ENCODE measurements around the gene SLCO1A2.

DNA sequence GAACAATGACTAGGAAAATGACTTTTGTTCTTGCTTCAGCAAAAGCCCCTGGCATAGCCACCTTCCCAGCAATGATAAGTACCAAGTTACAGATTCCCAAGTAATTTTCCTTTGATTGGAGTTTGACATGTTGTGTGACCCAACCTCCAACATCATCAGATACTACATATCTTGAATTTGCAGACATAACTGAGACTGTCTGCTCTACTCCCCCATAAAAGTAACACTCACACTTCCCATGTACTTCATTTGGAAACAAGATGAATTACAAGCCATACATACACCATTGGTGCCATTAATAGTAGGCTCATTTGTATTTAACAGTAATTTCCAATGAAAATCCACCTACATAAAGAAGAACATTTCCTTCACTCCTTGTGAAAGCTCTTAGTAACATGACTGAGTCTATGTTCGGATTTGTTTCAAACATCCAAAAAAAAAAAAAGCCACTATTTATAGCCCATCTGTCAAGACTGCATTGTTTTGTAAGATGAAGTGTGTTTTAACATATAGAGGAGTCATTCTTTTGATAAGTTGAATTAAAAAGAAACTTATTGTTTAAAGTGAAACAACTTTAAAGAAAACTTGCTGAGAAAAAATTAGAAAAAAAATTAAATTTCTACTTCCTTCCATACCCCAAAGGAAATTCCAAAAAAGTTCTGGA lies 12.0 kb upstream of the SLCO1A2 start:
- no peak for TF ChIP-seq CHD2 (IDR thresholded peaks at IDR 0.05; ENCODE audit: low read length)
- TF ChIP-seq EP300 (IDR thresholded peaks at IDR 0.05; ENCODE audit: borderline replicate concordance in 1 of 2, low read depth in 2 of 2, low read length in 2 of 2), result no peak
- TF ChIP-seq ZNF274 (IDR thresholded peaks at IDR 0.05; ENCODE audit: borderline replicate concordance, extremely low read depth, low read length), result no peak
- TF ChIP-seq POLR2A (IDR thresholded peaks at IDR 0.05; ENCODE audit: control extremely low read depth in 1 of 2, low read depth in 2 of 2, low read length in 2 of 2), result no peak
- TF ChIP-seq, protein P1, sequence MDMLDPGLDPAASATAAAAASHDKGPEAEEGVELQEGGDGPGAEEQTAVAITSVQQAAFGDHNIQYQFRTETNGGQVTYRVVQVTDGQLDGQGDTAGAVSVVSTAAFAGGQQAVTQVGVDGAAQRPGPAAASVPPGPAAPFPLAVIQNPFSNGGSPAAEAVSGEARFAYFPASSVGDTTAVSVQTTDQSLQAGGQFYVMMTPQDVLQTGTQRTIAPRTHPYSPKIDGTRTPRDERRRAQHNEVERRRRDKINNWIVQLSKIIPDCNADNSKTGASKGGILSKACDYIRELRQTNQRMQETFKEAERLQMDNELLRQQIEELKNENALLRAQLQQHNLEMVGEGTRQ (IDR thresholded peaks at IDR 0.05; ENCODE audit: low read length), result no peak
- TF ChIP-seq, protein P2, sequence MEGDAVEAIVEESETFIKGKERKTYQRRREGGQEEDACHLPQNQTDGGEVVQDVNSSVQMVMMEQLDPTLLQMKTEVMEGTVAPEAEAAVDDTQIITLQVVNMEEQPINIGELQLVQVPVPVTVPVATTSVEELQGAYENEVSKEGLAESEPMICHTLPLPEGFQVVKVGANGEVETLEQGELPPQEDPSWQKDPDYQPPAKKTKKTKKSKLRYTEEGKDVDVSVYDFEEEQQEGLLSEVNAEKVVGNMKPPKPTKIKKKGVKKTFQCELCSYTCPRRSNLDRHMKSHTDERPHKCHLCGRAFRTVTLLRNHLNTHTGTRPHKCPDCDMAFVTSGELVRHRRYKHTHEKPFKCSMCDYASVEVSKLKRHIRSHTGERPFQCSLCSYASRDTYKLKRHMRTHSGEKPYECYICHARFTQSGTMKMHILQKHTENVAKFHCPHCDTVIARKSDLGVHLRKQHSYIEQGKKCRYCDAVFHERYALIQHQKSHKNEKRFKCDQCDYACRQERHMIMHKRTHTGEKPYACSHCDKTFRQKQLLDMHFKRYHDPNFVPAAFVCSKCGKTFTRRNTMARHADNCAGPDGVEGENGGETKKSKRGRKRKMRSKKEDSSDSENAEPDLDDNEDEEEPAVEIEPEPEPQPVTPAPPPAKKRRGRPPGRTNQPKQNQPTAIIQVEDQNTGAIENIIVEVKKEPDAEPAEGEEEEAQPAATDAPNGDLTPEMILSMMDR (IDR thresholded peaks at IDR 0.05; ENCODE audit: control extremely low read depth in 1 of 3, insufficient read depth in 1 of 3, low read depth in 1 of 3, low read length in 3 of 3), result no peak
- no peak for TF ChIP-seq POLR2AphosphoS5 (IDR thresholded peaks at IDR 0.05; ENCODE audit: low read depth, low read length)
- TF ChIP-seq PHF8 (conservative IDR thresholded peaks at IDR 0.05; ENCODE audit: low read depth, low read length), result no peak
- TF ChIP-seq SRF (IDR thresholded peaks at IDR 0.05; ENCODE audit: low read depth, low read length), result no peak
- TF ChIP-seq, protein P3, sequence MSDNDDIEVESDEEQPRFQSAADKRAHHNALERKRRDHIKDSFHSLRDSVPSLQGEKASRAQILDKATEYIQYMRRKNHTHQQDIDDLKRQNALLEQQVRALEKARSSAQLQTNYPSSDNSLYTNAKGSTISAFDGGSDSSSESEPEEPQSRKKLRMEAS (IDR thresholded peaks at IDR 0.05), result no peak
- TF ChIP-seq SIN3A (conservative IDR thresholded peaks at IDR 0.05 in 1 of 2, IDR thresholded peaks at IDR 0.05 in 1 of 2; ENCODE audit: low read depth in 1 of 2, low read length in 2 of 2), result no peak
- TF ChIP-seq TEAD4 (IDR thresholded peaks at IDR 0.05; ENCODE audit: low read depth, low read length), result no peak
- TF ChIP-seq NANOG (IDR thresholded peaks at IDR 0.05; ENCODE audit: insufficient read depth, low read depth, low read length, poor library complexity, severe bottlenecking), result no peak

Data from H1 (cell line).